Stimulated activated CD8-positive, alpha-beta memory T cell treated with anti-CD3 and anti-CD28 coated beads, Interleukin-12 subunit alpha, Interleukin-12 subunit beta, amount 100 ng/mL, for 24 hours (primary cell): ENCODE data around the gene AMPH.
A peak's percentile ranks its signal among the peaks of the same experiment; 100 is the strongest.

Source experiments
- DNase-seq: peaks from one replicate; pipeline ENCODE4 v3.0.0-alpha.2; 2020; ENCODE audit errors: extremely low read depth

The AMPH gene

DNA sequence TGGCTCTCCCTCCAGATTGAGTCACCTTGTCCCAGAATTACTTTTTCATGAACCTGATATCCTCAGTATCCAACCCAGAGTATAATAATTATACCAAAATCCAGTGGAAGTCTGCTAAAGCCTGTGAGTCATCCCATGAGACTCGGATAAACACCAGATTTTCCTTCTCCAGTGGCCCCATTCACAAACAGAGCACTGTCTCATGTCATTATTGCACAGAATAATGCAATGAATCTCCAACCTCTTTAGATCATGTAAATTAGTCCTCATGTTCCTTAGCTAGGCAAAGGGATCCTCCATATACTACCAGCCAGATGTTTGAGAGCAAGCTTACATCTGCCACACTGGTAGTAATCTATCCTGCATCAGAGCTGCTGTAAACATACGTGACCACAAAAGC lies 89.0 kb downstream of the AMPH start:
- DNase-seq: no peak

DNA sequence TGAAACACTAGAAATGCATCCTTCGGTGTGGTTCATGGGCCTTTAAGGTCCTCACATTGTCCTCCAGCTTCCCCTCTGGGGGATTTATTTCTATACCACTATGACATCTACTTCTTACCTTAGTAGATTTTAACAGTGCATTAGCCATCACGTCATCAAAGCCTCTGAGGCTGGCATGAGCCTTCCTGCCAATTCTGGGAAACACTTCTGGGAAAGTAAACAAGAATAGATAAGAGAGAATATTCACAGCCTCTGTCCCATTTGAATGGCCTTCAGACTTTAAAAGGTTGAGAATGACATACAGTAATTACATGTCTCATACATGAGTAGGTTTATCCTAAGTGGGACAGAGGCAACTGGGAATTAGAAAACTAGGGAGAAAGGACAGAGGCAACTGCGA lies 89.7 kb downstream of the AMPH start:
- no peak for DNase-seq

DNA sequence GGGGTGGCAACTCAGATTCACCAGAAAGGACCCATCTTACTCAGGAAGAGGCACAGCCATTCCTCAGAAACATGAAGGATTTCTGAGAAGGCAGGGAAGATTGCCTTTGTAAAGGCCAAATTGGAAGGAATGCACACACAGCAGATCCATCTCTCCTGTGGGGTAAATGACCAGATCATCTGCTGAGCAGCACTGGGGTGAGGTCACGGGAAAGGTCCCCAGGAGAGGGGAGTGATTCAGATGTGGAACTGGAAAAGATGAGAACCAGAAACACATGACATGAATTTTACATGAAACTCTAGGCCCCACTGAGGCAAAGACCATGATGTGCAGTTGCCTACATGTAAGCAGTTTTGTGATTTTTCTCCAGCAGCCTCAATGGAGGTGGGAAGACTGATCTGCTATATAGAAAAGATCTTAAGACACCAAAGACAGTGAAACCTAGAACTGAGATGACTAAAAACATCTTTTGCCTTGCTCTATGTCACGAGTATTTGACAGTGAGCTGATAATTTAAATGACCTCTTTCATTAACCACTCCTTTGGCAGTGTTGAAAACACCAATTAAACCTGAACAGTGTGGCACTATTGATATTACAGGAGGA lies 91.6 kb downstream of the AMPH start:
- no peak for DNase-seq

DNA sequence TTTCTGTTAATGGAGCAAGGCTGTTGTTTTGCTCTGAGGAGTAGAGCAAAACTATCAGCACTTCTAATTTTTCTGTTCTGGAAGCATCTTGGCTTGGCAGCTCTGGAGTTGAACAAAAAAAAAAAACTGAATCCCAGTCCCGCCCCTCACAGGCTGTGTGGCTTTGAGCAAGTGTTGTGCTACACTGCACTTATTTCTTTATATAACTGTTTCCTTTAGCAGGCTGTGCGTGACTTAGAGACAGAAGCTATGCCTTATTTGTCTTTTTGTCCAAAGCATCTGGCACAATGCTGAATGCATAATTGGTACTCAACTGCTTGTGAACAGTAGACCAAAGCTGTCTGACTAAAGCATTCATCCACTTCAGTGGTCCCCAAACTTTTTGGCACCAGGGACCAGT lies 96.1 kb downstream of the AMPH start:
- DNase-seq: no peak

DNA sequence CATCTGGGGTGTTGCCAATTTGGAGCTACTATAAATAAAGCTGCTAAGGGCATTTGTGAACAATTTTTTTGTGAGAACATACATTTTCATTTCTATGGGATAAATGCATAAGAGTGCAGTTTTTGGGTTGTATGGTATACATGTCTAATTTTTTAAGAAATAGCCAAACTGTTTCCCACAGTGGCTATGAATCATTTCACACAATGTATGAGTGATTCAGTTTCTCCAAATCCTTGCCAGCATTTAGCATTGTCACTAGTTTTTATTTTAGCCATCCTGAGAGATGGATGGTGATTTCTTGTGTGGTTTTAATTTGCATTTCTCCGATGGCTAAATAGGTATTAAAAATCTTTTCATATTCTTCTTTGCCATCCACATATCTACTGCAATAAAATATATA lies 105.3 kb downstream of the AMPH start:
- no peak for DNase-seq

DNA sequence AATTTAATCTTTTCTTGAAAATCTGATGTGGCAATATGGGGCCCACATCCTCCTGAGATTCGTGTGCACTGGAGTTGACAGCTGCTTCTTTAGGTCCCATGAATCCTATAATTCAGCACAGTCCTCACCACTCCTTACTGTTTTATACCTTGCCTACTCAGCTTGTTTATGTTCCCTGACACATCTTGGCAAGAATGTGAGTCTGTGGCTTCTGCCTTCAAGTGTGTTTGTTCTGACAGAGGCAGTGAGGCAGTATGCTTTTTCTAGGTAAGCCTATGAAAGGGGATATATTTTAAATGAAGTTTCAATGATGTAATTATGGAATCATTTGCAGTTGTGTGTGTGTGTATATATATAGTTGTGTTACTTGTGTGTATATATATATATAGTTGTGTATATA lies 106.4 kb downstream of the AMPH start:
- no peak for DNase-seq

DNA sequence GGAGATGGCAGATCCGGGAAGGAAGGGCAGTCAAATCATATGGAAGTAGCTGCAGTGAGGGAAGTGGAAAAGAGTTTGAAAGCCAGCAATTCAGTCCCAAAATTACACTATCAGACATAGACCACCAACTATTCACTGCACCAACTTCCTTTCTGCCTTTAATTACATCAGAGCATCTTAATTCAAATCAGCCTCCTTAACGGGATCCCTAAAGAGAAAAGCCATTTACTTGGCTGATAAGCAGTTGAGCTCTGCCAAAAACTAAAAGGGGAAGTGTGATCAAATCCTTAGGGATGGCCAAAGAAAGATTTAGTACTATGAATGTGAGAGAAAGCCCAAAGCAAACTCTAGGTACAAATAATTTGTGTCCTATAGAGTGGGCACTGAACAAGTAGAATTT lies 110.4 kb downstream of the AMPH start:
- DNase-seq: no peak

DNA sequence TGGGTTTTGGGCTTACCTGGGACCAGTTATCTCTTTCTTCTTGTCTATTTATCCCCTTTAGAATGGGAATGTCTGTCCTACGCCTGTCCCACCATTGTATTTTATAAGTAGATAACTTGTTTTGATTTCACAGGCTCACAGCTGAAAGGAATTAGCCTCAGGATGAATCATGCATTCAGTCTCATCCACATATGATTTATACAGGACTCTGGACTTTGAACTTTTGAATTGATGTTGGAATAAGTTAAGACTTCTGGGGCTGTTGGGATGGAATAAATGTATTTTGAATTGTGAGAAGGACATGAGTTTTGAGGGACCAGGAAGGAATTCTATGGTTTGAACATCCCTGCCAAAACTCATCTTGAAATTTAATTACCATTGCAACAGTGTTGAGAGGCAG lies 112.6 kb downstream of the AMPH start:
- DNase-seq: no peak

DNA sequence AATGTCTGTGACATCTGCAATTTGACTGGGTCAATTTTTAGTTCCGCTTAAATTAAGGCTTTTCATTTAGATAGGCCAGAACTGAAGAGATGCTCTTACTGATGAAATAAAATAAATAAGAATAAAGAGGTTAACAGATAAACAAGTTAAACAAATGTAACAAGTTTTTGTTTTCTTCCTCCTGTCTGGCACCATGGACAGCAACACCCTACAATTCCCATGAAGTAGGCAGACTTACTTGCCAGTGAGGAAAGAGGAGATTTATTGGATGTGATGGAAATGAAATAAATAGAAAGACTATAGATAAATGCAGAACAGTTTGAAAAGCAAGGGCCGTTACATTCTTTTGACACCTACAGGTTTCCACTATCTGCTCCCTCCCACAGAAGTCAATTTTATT lies 118.5 kb downstream of the AMPH start:
- DNase-seq: no peak

DNA sequence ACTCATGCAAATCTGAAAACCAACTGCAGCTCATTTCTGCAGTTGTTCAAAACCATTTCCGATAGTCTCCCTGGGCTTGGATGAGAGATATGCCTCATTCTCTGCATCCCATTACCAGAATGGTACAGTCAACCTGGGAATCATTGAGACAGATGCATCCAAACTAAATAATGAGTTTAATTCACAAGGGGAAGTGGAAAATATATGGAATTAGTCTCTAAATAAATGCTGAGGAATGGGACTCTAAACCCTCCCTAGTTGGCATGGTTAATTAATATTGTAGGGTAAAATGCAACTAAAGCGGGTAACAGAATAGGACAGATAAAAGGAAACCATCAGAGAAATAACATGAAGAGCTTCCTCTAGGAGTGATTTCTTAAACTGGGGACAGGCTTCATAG lies 118.9 kb downstream of the AMPH start:
- no peak for DNase-seq

DNA sequence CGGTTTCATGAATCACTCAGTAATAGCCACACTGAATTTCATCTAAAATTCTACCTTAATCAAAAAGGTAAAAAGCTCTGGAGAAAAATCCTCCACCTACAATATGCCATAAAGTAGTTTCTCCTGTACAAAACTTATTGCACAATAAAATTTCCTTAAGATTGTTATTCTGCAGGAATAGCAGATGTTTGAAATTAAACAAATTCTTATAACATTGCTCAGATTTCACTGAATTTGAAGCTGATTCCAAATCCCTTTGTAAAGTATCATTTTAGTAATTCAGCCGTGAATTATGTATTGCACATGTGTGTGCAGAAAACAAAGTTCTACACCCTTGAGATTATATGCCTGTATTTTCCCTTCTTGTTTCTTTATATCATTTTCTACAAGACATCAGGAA lies 123.8 kb downstream of the AMPH start:
- DNase-seq: no peak

DNA sequence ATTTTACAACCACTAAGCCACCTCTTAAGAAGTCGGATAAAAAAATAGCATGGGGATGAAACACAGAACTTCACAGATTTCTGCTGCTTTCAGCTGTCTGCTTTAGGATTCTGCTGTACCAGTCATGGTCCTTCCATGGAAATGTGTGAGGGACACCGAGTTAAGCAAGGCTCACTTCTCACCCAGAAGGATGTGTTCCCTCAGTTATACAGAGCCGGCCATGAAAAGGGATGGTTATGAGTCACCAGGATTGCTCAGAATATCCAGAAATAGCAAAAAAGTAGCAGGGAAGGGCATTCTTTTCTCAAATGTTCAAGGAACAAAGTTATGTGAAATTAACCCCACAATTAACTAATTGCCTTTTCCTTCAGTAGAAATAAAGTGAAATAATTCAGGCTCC lies 124.4 kb downstream of the AMPH start:
- no peak for DNase-seq

DNA sequence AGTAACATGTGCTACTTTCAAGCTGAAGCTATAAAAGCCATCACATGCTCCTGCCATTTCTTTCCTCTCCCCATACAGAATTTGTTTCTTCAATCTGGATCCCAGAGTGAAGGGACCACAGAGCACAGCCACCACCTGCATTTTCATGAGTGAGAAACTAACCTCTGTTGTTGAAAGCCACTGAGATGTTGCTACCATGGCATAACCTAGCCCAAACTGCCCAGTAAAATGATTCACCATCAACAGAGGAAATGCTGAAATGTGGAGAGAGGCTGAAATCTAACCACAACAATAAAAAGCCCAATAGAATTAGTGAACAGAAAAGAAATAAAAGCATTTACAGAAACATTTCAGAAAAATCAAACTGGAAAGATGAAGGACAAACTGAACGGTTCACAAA lies 125.2 kb downstream of the AMPH start:
- no peak for DNase-seq

DNA sequence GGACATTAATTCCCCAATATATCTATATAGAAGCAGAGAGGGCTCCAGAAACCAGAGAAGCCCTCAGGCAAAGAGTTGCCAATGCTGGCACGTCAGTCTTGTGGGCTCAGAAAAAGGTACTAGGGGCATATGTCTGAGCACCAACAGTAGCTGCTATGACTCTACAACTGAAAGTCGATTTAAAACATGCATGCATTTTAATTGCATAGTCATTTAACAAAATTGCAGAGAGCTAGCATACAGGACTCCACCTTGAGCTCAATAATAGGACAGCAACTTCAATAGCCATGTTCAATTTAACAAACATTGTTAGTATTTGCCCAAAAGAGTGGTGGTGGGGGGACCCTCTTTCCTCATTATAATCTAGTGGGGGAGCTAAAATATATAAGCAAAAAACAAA lies 126.5 kb downstream of the AMPH start:
- no peak for DNase-seq

DNA sequence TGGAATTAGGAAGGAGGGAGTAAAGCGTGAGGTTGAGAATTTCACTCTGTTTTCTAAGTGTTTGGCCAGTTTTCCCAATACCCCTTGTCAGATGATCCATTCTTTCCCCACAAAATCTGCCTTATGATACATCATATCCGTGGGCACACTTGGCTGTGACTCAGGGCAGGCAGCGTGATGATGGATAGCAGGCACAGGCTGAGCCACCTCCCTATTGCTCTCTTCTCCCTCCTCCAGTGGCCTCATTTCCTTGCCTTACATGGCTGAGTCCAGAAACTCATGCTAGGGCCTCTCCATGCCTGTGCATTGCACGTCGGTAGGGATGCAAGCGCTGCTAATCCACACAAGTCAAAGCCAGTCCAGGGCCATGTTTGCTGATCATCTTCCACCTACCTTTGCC lies 128.3 kb downstream of the AMPH start:
- DNase-seq: no peak

DNA sequence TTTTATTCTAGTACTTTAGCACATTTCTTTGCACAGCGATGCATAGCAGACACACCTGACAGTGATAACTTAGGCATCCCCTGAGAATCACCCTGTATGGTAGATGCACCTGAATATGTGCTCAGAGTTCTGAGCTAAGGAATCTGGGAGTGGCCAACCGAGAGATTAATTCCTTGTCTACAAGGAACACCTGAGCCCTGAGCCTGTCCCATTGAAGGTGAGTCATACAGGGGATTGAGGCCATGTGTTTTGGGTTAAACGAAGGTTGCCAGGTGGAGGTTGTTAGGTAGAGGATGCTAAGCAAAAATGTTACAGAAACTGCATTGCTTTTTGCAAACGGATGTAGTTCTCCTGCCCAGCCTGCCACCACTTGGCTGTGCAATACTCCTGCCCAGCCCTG lies 128.9 kb downstream of the AMPH start:
- DNase-seq: no peak

DNA sequence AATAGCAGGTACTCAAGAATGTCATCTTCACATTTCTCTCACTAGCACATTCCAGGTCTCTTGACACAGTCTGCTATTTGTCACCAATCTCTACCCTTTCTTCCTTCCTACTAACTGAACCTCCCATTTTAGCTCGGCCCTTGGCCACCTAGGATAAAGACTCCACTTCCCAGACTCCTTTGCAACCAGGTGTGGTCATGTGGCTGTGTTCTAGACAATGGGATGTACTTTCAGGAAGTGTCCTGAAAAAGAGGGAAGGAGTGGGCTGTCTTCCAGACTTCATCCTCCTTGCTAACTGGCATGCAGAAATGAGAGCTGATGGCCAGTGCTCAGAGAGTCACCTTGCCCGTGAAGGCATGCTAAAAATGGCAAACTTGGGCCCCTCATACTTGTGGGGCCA lies 139.2 kb downstream of the AMPH start:
- no peak for DNase-seq

DNA sequence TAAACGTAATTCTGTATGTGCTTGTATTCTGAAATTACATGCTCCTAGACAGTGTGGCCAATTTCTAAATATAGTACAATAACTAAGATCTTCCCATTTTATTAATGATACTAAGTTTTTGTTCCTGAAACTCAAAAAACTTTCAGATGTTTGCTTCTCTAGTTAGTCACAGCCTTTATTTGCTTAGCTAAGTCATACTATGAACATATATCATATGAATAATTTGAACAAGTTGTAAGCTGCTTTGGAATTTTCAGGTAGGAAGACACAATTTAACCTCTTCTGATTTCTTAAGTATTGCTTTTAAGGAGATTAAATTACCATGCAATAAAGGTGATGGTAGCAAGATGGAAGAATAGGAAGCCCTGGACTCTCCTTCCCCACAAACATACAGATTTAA lies 148.7 kb downstream of the AMPH start:
- DNase-seq: no peak

DNA sequence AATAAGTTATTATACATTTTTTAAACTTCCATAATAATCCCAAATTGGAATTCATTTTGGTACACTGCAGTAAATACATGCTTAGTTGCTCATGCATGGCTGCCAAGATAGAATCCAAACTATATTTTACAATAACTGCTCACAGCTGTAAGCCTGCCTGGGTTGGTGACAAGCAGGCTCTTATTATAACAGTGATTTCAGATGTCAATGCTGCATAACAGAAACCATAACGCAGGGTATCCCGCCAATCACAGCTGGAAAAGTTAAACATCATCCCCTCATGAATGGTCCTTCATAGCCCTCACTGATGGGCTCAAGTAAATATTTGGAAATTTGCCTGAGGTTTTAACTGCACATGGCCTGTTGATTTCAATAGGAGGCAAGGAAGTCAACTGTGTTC lies 149.8 kb downstream of the AMPH start:
- no peak for DNase-seq

DNA sequence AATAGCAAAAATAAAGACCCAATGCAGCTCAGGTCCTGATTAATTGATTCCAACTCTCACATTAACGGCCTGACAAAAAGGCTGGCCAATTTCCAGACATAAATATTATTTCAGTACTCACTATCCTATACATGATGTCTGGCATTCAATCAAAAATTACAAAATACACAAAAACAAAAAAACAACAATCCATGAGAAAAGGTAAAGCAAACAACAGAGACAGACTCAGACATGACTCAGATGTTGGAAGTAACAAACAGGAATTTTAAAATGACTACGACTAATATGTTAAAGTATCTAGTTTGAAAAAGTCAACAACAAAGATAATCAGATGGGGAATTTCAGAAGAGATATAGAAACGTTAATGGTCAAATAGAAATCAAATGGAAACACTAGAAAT lies 152.8 kb downstream of the AMPH start:
- DNase-seq: no peak

DNA sequence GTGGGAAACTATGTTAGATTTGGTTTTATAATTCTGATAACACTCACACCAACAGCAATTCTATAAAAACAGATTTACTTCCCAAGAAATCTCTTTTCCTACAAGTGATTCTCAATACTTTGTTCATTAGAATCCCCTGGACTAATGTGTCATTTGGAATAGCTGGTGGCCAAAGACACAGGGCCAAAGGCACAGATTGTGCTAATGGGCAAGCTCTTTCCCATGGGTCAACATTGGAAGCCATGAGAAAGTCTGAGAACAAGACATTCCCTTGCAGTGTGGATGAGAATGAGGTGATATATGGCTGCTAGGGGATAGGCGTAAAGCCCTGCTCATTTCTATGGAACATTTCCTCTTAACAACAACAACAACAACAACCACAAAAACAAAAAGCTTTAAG lies 153.8 kb downstream of the AMPH start:
- no peak for DNase-seq

DNA sequence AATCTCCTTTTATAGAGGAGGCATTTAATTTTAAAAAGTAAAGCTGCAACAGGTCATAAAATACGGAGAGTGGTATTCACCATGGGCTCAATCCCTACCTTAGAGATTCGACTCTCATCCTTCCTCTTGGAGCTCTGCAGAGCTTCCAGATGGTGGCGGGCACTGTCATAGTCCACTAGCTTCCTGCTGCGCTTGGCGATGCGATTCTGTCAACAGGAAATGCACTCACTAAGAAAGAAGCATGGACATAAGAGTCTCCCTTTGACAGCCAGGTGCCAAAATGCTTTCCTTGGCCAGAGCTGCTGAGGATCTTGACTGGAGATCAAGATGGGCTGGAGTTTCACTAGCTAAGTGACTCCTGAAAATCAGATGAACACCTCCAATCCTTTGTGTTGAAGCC lies 154.4 kb downstream of the AMPH start:
- no peak for DNase-seq

DNA sequence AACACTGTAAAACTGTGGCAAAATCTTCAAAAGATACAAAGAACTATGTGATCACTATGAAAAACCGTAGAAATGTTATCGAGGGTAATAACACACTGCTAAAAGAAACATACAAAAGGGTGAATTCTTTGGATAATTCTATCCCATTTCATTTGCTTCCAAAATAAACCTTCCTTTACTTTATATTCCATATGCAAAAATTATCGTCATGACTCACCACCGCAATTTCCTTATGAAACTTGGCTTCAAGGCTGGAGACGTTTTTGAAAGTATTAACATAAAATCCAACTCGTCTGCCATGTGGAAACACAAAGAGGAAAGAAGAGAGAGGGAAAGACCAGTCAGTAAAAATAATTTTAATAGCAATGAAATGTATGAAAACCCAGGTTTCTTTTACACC lies 165.2 kb downstream of the AMPH start:
- no peak for DNase-seq

DNA sequence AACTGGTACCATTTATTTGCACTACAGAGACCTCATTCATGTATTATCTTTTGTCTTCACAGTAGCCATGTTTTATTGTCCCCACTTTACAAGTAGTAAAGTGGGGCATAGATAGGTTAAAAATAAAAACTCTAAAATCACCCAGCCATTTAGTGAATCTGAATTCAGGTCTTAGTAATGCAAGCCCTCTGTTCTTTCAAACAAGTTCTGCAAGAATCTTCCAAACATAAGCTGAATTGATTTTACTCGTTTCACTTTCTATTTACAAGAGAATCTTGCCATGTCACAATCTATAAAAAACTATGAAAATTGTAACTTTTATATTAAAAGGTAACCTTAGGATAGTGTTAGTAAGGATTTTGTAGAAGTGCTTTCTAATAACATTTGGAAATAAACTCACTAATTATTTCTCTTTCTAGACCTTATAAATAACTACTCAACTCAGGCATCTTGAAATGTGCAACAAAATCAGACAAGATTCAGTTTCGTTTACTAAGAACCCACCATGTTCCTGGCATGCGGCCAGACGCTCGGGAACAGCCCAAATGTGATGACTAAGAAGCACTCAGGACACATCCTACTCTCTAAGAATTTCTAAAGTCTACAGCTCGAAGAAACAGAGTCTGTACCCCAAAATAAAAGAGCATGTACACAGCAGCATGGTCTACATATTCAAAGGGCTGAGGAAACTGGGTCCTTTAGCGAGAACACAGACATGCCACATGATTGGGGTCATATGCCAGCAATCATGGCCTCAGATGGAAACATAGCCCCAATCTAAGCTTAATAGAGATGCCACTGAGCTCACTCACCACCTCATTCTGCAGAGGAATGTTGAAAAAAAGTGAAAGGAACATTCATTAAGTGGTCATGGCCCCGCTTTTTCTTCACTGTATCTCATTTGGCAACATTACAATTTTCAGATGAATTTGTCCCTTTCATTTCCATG lies 167.6 kb downstream of the AMPH start:
- DNase-seq: peak; percentile 67
